Measurements from ENCODE around the gene CCR7.

Gene CCR7

GRCh38 chr17:40561294-40561870 is 3.9 kb downstream of the CCR7 start:
- Histone ChIP-seq H3K9ac (peak overlapping the region; percentile 73 to 92 (median 82)), H3K4me3 (peak overlapping the region in 9 of 10 experiments; percentile 1 to 68 (median 53); a peak in 12 of 20 replicates), H3K27me3 (peaks cover 0 to 15% (median 0%) of the 10 kb centered on the region in 11 experiments; a peak in 3 of 22 replicates), H3K36me3 (peaks cover 0 to 15% (median 0%) of the 10 kb centered on the region in 11 experiments; a peak in 2 of 22 replicates), H4K20me1 (no peaks in the 10 kb centered on the region; a peak in 1 of 22 replicates), H3K4me2 (peak overlapping the region; percentile 89 to 99 (median 95)), H3K4me1 (peaks cover 97 to 100% (median 98%) of the 10 kb centered on the region in 10 experiments), H3K9me3 (replicated peaks in 1 of 11) (no peaks in the 10 kb centered on the region), H3K27ac (peak overlapping the region; percentile 71 to 99 (median 90))
- TF ChIP-seq Cebpa-rat (IDR thresholded peaks at IDR 0.05): no peak

- Histone ChIP-seq H3K4me3 (peak overlapping the region; percentile 44 to 68 (median 56)), H3K4me2 (peak overlapping the region; percentile 89 to 99 (median 95)), H3K9ac (peak overlapping the region; percentile 73 to 92 (median 82)), H3K9me3 (replicated peaks in 1 of 11) (no peaks in the 10 kb centered on the region), H3K27me3 (peaks cover 0 to 15% (median 0%) of the 10 kb centered on the region in 11 experiments; a peak in 3 of 22 replicates), H3K27ac (peak overlapping the region; percentile 71 to 99 (median 90)), H3K36me3 (peaks cover 0 to 15% (median 0%) of the 10 kb centered on the region in 11 experiments; a peak in 2 of 22 replicates), H3K4me1 (peaks cover 98 to 100% (median 99%) of the 10 kb centered on the region in 10 experiments), H4K20me1 (no peaks in the 10 kb centered on the region; a peak in 1 of 22 replicates)
- peak in 9 of 11 experiments; percentile 45 to 87 (median 74); a peak in 15 of 22 replicates for TF ChIP-seq Cebpa-rat (IDR thresholded peaks at IDR 0.05)
These were observed 4.5 kb downstream of the CCR7 start for GRCh38 chr17:40560592-40561293.

- Histone ChIP-seq H3K36me3 (peaks cover 0 to 15% (median 0%) of the 10 kb centered on the region in 11 experiments; a peak in 2 of 22 replicates), H3K4me2 (peak overlapping the region; percentile 89 to 99 (median 95)), H3K4me3 (peak overlapping the region; percentile 44 to 68 (median 56)), H3K9me3 (replicated peaks in 1 of 11) (no peaks in the 10 kb centered on the region), H3K27me3 (peaks cover 0 to 15% (median 0%) of the 10 kb centered on the region in 11 experiments; a peak in 3 of 22 replicates), H3K9ac (peak overlapping the region; percentile 73 to 92 (median 82)), H3K27ac (peak overlapping the region; percentile 71 to 99 (median 90)), H3K4me1 (peaks cover 98 to 100% (median 99%) of the 10 kb centered on the region in 10 experiments), H4K20me1 (no peaks in the 10 kb centered on the region; a peak in 1 of 22 replicates)
- TF ChIP-seq Cebpa-rat (IDR thresholded peaks at IDR 0.05): no peak
These were observed 5.2 kb downstream of the CCR7 start for GRCh38 chr17:40559954-40560591.

- no peaks in the 10 kb centered on the region for H3K9me3 ChIP-seq (replicated peaks in 1 of 11)
- H4K20me1 ChIP-seq: no peaks in the 10 kb centered on the region; a peak in 1 of 22 replicates
- H3K4me2 ChIP-seq: peak overlapping the region; percentile 89 to 99 (median 95)
- no peak for TF ChIP-seq Cebpa-rat (IDR thresholded peaks at IDR 0.05)
- H3K27ac ChIP-seq: peak overlapping the region in 9 of 11 experiments; percentile 81 to 99 (median 96); a peak in 18 of 22 replicates
- H3K4me3 ChIP-seq: peak overlapping the region in 2 of 10 experiments; percentile 55 to 59; a peak in 3 of 20 replicates
- peak overlapping the region; percentile 73 to 92 (median 82); a peak in 20 of 22 replicates for H3K9ac ChIP-seq
- peaks cover 0 to 9% (median 0%) of the 10 kb centered on the region in 11 experiments; a peak in 3 of 22 replicates for H3K27me3 ChIP-seq
- H3K4me1 ChIP-seq: peaks cover 98 to 100% (median 99%) of the 10 kb centered on the region in 10 experiments
- H3K36me3 ChIP-seq: peaks cover 0 to 15% (median 0%) of the 10 kb centered on the region in 11 experiments; a peak in 2 of 22 replicates
These were observed 5.7 kb downstream of the CCR7 start for GRCh38 chr17:40559564-40559916.

- Histone ChIP-seq H4K20me1 (no peaks in the 10 kb centered on the region; a peak in 1 of 22 replicates), H3K36me3 (peaks cover 0 to 15% (median 0%) of the 10 kb centered on the region in 11 experiments; a peak in 2 of 22 replicates), H3K4me2 (peak overlapping the region; percentile 89 to 99 (median 95); a peak in 21 of 22 replicates), H3K4me3 (peak overlapping the region in 1 of 10 experiments; percentile 18; a peak in 3 of 20 replicates), H3K9ac (peak overlapping the region; percentile 10 to 92 (median 77); a peak in 17 of 22 replicates), H3K27ac (peak overlapping the region in 7 of 11 experiments; percentile 90 to 99 (median 97); a peak in 14 of 22 replicates), H3K9me3 (replicated peaks in 1 of 11) (no peaks in the 10 kb centered on the region), H3K4me1 (peaks cover 98 to 100% (median 99%) of the 10 kb centered on the region in 10 experiments), H3K27me3 (peaks cover 0 to 5% (median 0%) of the 10 kb centered on the region in 11 experiments; a peak in 1 of 22 replicates)
- TF ChIP-seq Cebpa-rat (IDR thresholded peaks at IDR 0.05): no peak
These were observed 6.2 kb downstream of the CCR7 start for GRCh38 chr17:40558890-40559563.

- Histone ChIP-seq H3K4me2 (peak overlapping the region; percentile 89 to 99 (median 95)), H3K27ac (peak overlapping the region in 10 of 11 experiments; percentile 25 to 99 (median 96); a peak in 17 of 22 replicates), H3K9me3 (replicated peaks in 1 of 11) (no peaks in the 10 kb centered on the region), H3K36me3 (peaks cover 0 to 15% (median 0%) of the 10 kb centered on the region in 11 experiments; a peak in 2 of 22 replicates), H3K4me1 (peaks cover 98 to 100% (median 98%) of the 10 kb centered on the region in 10 experiments), H3K4me3 (peak overlapping the region in 6 of 10 experiments; percentile 42 to 64 (median 56); a peak in 9 of 20 replicates), H3K27me3 (peaks cover 0 to 5% (median 0%) of the 10 kb centered on the region in 11 experiments; a peak in 1 of 22 replicates), H4K20me1 (no peaks in the 10 kb centered on the region; a peak in 1 of 22 replicates), H3K9ac (peak overlapping the region; percentile 6 to 92 (median 77); a peak in 20 of 22 replicates)
- no peak for TF ChIP-seq Cebpa-rat (IDR thresholded peaks at IDR 0.05)
These were observed 6.9 kb downstream of the CCR7 start for GRCh38 chr17:40558300-40558889.

GRCh38 chr17:40557531-40558299 is 7.6 kb downstream of the CCR7 start:
- no peak for TF ChIP-seq Cebpa-rat (IDR thresholded peaks at IDR 0.05)

More at GRCh38 chr17:40557531-40558299, 7.6 kb downstream of the CCR7 start:
- Histone ChIP-seq H3K4me1 (peaks cover 98 to 100% (median 98%) of the 10 kb centered on the region in 10 experiments), H3K36me3 (peaks cover 0 to 15% (median 0%) of the 10 kb centered on the region in 11 experiments; a peak in 2 of 22 replicates), H4K20me1 (no peaks in the 10 kb centered on the region; a peak in 1 of 22 replicates), H3K4me3 (peak overlapping the region; percentile 11 to 64 (median 54); a peak in 16 of 20 replicates), H3K9ac (peak overlapping the region; percentile 6 to 92 (median 77); a peak in 20 of 22 replicates), H3K27me3 (no peaks in the 10 kb centered on the region), H3K27ac (peak overlapping the region in 10 of 11 experiments; percentile 25 to 99 (median 96); a peak in 20 of 22 replicates), H3K4me2 (peak overlapping the region; percentile 89 to 99 (median 95)), H3K9me3 (replicated peaks in 1 of 11) (no peaks in the 10 kb centered on the region)

Measured in BLaER1 treated with 17β-estradiol and CSF1 and Interleukin-3, amounts not matched to agents 10 nM and 100 nM (cell line).